GM19455 (cell line): ENCODE data around the gene PAIP2.
"Not testable (repeated sequence)": the region's sequence is repeated elsewhere in the genome, so short reads cannot be mapped to it uniquely, and the experiment has no call there.

Experiments
- ATAC-seq: cut with Tn5 transposase; IDR thresholded peaks from one replicate; pipeline ENCODE4 v1.9.1; 2021; ENCODE audit not compliant: unreplicated experiment

The PAIP2 gene

DNA sequence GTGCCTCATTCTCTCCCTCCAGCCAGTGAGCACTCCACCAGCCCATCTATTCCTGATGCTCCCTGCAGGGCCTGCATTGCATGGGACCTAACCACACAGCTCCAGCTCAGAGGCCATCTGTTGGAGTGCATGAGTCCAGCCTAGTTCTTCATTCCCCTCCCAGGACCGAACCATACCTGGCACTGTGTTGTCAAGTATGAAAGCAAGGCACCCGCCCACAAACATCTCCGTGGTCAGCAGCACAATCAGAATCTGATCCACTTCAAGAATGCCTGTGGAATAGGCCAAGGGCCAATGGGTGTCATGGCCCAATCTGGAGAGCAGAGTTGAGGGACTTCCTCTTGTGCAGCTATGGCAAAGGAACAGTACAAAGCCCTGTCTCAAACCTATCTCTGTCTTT, 35.6 kb downstream of the PAIP2 start:
- no peak for ATAC-seq

DNA sequence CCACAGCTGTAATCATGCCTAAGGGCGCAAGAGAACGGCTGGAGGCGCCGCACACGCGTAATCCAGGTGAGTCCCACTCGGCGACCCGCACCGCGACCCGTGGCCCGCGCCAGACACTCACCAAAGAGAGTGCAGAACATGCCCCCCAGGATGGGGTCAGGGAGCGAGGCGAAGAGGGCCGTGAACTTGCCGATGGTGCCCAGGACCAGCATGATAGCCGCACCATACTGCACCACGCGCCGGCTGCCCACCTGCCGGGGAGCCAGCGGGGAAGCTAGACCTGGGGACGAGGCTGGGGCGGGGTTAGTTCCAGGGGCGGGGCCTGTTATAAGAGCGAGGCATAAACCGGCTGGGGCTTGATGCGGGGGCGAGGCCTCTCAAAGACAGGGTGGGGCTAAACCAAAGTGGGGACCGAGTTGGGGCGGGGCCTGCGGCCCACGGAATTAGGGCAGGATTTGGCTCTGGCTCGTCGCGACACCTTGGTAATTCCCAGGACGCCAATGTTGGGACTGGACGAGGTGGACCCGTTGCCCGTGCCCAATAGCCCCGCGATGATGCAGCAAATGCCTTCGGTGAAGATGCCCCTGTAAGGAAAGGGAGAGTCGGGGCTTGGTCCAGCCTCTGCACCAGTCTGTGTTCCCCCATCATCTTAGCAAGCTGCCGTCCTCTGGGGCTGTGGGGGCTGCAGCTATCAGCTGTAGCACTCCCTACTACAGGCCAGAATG, 36.6 kb downstream of the PAIP2 start:
- ATAC-seq, result no peak

DNA sequence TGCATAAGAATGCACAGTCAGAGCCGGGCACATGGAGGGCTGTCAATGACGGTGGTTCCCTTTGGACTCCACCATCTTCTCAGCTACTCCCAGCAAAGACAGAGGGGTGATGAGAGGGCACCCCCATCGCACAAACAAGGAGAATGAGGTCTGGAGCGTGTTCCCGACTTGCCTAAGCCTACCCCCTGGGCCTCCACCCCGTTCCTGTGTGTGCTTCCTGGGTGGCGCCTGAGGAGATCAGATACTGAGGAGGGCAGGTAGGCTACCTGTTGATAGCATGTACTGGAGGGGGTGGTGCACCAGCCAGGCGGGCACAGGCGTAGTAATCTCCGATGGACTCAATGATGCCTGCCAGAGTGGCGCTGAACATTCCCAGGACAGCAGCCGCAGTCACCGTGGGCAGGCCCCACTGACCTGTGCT, 37.3 kb downstream of the PAIP2 start:
- ATAC-seq, result no peak

DNA sequence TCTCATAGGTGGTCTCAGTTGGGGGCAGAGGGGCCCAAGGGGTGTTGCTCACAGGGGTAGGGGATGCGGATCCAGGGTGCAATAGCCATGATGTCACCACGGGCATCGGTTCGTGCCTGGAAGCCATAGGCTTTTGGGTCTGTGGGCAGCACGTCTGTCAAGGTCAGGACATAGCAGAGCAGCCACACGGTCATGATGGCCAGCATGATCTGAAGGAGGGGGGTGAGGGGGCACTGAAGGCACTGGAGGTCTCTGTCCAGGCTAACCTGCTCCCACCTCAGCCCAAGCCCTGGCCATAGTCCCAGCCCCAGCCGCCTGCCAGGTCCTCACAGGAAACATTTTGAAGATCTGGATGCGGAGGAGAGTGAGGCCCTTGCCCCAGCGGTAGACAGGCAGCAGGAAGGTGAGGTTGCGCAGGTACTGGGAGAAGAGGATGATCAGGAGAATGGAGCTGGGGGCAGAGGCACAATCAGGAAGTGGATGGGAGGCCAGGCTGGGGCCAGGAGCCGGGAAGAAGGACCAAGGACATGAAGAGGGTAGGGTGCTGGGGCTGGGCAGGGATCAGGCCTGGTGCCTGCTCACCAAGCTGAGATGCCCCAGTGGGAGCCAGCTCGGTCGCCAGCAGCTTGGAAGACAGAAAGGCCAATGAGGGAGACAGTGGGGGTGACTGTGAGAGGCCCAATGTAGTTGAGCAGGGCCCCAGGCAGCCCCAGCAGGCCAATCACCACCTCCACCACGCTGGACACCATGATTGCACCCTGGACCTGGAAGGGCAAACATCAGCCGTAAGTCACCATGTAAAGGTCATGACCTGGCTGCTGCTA, 38.2 kb downstream of the PAIP2 start:
- ATAC-seq, result no peak

DNA sequence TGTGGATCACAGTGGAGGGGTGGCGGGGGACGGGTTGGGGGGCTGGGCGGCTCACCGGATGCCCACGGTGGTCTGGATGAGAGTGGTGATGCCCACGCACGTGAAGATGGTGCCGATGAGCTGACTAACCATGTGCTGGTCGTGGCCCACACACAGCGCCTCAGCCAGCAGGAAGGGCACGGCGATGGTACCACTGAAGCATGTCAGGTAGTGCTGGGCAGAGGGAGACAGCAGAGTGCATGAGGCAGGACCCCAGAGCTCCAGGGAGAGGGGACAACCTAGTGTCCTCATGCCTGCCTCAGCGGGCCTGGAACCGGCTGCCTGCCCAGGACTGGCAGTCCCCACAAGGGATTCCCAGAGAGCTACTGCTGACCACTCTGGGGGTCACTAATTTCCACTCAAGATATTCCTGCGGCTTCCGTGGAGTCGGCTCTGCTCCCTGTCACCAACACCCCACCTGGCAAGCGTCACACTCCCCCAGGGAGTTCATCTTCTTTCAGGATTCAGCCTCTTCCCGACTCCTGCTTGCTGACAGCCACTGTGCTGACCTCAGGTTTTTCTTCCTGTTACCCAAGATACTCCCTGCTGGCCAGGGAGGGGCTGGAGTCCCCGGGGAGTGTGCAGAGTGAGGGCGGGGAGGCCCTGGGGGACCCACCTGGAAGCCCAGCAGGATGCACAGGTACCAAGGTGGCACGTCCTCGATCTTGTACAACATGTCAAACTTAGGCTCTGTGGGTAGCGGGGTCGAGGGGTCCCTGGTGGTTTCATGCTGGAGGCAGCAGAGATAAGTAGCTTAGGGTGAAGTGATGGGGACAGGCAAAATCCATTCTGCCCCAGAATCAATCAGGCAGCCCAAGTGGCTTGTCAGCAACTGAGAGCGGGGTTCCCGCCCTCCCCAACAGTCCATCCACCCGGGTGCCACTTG, 40.4 kb downstream of the PAIP2 start:
- no peak for ATAC-seq

DNA sequence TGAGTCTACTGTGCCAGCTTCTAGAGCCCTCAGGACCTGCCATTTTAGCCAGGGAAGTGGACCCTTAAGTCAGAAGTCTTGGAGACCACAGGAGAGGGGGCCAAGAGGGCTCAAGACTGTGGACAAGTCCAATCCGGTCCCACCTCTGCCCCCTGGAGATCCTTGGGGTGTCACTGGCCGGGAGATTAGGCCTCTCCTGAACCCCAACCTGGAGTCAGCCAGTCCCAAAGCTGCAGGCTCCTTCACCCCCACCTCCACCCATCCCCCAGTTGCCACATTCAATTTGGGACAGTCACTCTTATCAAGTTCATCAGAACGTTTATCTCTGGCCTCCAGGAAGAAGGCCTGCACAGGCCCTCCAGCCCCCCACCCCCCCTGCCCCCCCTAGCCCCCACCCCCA, 41.2 kb downstream of the PAIP2 start:
- no peak for ATAC-seq

DNA sequence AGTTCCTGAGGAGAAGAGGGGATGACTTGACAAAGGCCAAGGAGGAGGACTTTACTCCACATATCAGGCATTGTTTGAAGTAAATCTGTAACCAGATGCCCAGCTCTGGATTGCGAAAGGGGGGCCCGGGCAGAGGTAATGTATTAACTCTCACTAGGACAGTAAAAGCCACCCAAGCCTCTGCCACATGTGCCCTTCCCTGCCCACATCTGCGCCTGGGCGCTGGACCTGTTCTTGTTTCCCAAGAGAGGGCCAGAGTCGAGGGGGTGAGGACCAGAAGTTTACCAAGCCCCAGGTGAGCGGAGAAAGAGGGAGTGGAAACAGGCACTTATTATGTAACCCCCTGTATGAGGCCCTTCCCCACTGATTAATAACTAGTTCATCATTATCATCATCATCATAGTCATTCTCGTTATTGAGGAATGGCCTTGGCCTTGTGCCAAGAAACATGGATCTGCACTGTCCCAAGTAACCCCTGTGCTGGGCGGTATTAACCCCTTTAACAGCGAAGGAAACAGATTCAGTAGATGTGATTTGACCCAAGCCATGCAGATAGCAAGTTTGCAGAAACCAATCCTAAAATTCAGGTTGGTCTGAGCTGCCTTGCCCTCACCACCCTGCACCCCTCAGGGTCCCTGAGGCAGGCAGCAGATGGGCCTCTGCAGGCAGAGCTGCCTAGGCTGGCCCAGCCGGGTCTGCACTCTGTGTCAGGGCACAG, 41.8 kb downstream of the PAIP2 start, which contains the start of gene SLC23A1:
TSS of gene SLC23A1 (minus strand) at position 23 of the 718 bp plus-strand sequence. CDS start 44 bp downstream, outside the sequence.
- ATAC-seq, result no peak

DNA sequence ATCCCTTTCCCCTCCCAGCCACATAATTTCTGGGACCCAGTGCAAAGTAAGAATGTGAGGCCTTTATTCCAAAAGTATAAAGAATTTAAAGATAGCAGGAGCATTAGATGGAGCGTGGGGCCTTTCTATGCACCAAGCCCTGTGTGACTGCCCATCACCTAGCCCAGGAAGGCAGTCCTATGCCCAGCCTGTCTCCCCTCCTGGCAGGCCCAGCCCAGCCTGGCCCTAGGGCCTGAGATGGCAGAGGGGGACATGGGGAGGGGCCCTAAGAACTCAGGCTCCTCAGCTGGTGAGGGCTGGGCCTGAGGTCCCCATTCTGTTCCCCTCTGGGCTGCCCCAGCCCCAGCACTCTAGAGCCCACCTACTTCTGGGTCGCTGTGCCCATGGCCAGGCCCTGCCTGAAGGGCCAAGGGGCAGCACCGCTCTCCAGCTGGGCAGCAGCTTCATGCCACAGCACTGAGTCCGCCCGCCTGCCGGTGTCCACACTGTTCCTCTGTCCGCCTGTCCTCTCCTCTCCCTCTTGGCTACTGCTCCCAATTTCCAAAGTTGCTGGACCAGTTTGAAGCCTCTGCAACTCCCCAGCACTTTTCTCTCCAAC, 42.4 kb downstream of the PAIP2 start:
- no peak for ATAC-seq

DNA sequence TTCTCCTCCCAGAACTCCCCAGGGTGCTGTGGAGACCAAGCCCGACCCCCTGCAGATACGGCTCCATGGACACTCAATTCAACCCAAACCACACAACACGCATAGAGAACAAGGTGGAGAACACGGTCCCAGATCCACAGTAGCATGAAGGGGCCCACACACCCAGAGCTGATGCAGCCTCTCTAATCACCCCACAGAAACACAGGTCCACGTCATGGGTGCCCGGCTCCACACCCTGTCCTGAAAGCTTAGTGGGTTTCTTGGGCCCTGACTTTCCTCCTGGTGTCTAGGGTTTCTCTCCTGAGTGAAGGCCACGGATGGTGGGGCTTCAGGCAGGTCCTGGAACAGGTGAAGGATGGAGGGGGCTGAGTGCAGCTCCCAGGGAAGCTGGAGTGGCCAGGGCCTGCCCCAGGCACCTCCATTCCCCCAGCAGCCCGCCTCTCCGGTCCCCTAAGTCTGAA, 43.0 kb downstream of the PAIP2 start:
- ATAC-seq, result no peak

DNA sequence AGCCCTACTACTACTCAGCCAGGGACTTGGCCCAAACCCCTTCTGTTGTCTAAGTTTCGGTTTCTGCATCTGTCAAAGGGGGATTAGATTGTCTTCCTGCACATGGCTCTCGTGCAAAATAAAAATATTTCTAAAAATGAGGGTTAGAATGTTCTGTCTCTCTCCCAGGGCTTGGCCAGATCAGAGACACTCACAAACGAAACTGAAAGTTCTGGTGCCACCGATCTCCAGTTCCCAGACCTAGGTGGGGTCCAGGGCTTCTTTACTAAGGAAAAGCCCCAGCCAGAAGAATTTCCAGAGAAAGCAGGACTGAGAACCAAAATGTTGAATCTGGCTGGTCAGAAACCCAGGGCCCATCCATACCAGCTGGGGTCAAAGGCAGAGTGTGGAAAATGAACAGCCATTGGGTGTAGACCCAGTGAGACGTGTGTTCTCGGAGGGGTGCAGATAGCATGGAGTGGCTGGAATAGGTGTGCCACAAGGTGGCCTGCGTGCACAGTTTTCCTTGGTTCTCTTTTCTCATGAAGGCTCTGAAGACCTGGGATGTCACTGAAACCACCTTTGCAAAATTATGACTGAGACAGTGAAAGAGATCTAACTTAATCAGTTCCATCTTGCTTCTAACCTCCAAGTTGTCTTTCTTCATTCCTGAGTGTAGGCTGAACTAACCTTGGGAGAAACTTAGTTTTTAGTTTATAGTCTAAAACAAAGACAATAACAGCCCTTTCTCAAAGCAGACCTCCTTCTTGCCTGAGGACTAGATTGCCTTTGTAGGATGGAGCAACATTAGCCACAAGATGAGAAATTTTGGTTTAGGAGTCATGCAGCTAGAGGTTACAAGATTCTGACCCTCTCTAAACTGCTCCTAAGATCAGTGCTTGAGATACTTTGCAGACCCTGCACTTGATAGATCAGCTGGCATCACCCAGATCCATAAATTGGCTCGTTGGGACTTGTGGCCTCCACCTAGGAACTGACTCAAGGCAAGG, 43.7 kb downstream of the PAIP2 start:
- ATAC-seq, result no peak

DNA sequence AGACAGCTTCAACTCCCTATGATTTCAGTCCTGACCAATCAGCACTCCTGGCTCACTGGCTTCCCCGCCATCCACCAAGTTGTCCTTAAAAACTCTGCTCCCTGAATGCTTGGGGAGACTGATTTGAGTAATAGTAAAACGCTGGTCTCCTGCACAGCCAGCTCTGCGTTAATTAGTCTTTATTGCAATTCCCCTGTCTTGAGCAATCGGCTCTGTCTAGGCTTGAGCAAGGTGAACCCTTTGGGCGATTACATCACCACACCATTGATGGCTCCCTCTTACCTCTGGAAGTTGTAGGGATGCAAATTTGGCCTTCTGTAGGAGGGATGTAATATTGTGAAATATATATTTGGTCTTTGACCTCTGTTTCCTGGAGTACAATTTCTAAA, 44.4 kb downstream of the PAIP2 start:
- no peak for ATAC-seq

DNA sequence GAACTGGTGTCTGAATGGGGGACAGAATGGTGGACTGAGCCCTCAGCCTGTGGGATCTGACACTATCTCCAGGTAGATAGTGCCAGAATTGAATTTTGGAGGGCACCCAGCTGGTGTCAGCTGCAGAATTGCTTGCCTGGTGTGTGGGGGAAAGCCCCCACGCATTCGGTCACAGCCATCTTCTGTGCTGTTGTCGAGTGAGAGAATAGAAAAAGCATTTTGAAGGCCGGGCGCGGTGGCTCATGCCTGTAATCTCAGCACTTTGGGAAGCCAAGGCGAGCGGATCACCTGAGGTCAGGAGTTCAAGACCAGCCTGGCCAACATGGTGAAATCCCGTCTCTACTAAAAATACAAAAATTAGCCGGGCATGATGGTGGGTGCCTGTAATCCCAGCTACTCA, 45.3 kb downstream of the PAIP2 start:
- not testable (repeated sequence) for ATAC-seq

DNA sequence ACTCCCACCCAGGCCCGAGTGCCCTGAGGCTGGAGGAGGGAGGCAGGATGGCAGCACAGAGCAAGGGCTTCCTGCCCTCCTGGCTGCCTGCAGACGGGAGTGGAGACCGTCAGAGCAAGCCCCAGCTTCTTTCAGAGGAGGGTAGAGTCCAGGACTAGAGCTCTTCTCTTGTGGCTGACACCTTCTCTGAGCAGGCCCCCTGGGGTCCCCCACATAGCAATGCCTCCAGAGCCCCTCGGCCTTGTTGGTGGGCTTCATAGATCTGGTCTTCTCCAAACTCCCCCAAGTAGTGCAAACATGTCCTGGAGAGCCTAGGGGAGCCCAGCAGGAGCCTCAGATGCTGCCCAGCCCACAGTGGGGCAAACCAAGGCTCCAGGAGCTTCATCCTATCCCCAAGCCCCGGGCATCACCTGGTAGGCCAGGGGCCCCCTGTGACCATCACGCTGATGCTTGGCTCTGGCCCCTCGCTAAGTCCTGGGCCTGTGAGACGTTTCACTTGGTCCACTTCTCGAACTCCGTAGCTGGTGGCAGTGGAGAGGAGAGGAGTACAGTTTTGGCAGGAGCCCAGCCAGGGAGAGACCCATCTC, 46.0 kb downstream of the PAIP2 start:
- ATAC-seq, result no peak

DNA sequence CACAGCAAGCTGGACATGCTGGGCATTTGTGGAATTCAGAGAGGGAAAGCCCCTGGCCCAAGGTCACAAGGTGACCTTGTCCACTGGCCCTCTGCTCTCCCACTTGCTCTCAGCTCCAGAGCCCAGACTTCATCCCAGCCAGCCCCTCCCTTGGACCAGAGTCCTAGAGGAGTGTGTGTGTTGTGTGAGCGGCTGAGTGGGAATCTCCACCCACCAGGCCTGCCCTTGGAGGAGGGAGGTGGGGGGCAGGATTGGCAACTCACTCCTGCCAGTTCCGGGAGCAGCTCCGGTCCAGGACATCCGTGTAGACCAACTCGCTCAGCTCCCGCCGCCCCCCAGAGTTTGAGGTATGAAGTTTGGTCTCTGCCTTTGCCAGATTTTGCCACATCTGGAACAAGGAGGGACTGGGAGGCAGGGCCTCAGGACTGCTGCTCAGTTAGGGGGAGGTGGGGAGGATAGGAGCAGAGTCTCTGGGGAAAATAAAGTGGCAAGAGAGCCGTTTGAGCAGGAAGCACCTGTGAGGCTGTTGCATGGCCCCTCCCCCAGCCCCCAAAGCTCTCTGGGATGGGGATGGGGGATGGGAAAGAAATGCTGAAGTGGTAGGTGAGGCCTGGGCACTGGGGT, 46.7 kb downstream of the PAIP2 start:
- no peak for ATAC-seq

DNA sequence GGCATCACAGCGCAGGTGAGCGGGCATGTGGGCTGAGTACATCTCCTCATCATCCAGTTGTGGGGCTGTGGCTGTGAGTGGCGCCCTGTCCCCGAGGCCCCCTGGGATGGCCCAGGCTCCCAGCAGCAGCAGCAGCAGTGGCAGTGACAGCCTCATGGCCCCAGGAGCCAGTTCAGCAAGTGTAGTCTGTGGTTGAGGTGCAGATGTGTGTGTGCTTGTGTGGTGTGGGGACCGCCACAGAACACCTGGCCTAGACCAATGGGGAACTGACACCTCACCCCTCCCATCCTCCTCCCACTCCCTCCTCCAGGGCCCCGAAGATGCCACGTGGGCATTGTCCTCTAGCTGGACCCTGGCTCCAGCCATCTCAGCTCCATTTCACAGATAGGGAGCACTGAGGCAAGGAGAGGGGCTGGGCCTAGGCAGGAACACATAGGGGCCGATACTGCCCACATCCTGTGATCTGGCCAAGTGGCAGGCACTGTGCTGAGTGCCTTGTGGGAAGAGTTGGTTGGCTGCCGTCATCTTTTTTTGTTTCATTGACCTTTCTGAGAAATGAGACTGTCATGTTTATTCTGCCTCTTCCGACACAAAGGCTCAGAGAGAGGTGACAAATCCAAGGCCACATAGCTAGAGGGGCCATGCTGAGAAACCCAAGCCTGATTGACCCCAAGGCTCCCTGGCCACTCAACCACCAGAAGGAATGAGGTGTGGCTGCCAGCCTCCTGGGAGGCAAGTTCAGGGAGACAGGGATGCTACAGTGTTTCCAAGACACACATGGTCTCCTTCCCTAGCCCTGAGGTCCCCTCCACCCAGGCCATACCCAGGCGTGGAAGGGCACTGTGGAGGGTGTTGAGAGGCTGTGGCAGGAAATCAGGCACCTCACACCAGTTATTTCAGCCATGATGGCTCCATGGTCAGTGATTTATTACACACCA, 48.3 kb downstream of the PAIP2 start, which contains the start of gene MZB1:
TSS of gene MZB1 (minus strand) at position 213 of the 938 bp plus-strand sequence. CDS start at position 156, 57 bp downstream.
- ATAC-seq, result peak; percentile 36

DNA sequence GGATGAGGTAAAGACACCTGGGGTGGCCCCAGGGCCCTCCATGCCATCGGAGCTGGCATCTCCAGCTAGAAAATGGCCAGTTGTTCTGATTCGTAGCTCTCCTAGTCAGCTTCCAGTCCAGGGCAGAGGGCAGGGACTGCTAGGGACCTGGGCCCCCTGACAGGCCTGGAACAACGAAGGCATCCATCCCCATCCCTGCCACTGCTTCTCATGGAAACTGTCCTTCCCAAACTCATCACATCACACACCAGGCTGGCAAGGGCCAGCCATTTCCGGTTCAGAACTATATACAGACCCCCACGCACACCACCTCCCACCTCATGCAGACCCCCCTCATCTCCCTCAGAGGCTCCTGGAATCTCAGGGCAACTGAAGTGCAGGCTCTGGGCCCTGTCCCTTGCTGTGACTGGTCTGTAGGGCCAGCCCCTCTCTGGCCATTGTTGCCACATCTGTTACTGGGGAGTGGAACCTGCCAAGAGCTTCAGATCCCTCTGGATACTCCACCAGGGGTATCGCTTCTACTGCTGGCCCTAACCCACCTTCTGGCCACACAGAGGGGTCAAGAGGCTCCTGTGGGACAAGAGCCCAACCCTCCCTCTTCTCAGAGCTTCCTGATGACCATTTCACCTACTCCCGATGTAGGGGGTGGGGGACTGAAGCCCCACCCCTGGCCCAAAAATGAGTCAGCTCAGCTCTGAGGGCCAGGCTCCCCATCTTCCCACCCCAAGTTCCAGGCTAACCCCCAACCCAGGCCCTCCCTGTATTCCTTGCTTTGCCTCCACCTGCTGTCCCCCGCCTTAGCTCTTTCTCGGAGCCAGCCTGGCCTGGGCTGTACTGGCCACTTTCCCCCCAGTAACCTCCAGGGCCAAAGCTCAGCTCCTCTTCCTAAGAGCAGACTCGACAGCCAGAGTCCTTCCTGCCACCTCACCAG, 49.2 kb downstream of the PAIP2 start:
- ATAC-seq, result no peak
